KOPT-K1 (cell line): ENCODE measurements around the gene IPO5.
"Not testable (repeated sequence)": the region's sequence is repeated elsewhere in the genome, so short reads cannot be mapped to it uniquely, and the experiment has no call there.

ENCODE experiments used
- H3K27ac ChIP-seq: fragments of 200-600 bp; sonication (generic); 2 replicates; pipeline ENCODE4 v1.5.1; 2016; ENCODE audit warnings: antibody characterized with exemption, mild to moderate bottlenecking, low read depth, low read length; ENCODE audit not compliant: poor library complexity, severe bottlenecking
- H3K36me3 ChIP-seq: fragments of 200-600 bp; sonication (generic); 2 replicates; pipeline ENCODE4 v1.5.1; 2017; ENCODE audit warnings: antibody characterized with exemption, mild to moderate bottlenecking, low read length, moderate library complexity; ENCODE audit not compliant: insufficient read depth
- H3K9me3 ChIP-seq: fragments of 200-600 bp; sonication (generic); 2 replicates; pipeline ENCODE4 v1.5.1; 2017; ENCODE audit warnings: antibody characterized with exemption, low read length, mild to moderate bottlenecking; ENCODE audit not compliant: insufficient read depth, poor library complexity, severe bottlenecking

Gene IPO5

GRCh38 chr13:98018293-98018692 lies 64.8 kb downstream of the IPO5 start:
- peaks cover 98% of the 10 kb centered on the region for H3K36me3 ChIP-seq
- no peak overlapping the region for H3K27ac ChIP-seq
- H3K9me3 ChIP-seq = no peaks in the 10 kb centered on the region

GRCh38 chr13:98019186-98019585 lies 65.7 kb downstream of the IPO5 start:
- H3K27ac ChIP-seq = no peak overlapping the region
- peaks cover 98% of the 10 kb centered on the region for H3K36me3 ChIP-seq
- no peaks in the 10 kb centered on the region for H3K9me3 ChIP-seq

- H3K27ac ChIP-seq = no peak overlapping the region
Observed at GRCh38 chr13:98020271-98020670, 66.8 kb downstream of the IPO5 start.

GRCh38 chr13:98022210-98022609 lies 68.7 kb downstream of the IPO5 start:
- Histone ChIP-seq H3K9me3 (no peaks in the 10 kb centered on the region), H3K27ac (no peak overlapping the region), H3K36me3 (peaks cover 92% of the 10 kb centered on the region)

More at GRCh38 chr13:98020271-98020670, 66.8 kb downstream of the IPO5 start:
- no peaks in the 10 kb centered on the region for H3K9me3 ChIP-seq
- H3K36me3 ChIP-seq = peaks cover 97% of the 10 kb centered on the region

- Histone ChIP-seq H3K9me3 (no peaks in the 10 kb centered on the region), H3K27ac (no peak overlapping the region), H3K36me3 (peaks cover 62% of the 10 kb centered on the region)
Observed at GRCh38 chr13:98025480-98026025, 72.1 kb downstream of the IPO5 start.

- H3K36me3 ChIP-seq = peaks cover 54% of the 10 kb centered on the region
- H3K27ac ChIP-seq = no peak overlapping the region
- no peaks in the 10 kb centered on the region for H3K9me3 ChIP-seq
Observed at GRCh38 chr13:98026457-98026857, 73.0 kb downstream of the IPO5 start.

GRCh38 chr13:98032168-98032567 lies 78.7 kb downstream of the IPO5 start:
- Histone ChIP-seq H3K27ac (no peak overlapping the region), H3K36me3 (peaks cover 4% of the 10 kb centered on the region; the same call in 1 of the 2 replicates), H3K9me3 (no peaks in the 10 kb centered on the region)

- no peaks in the 10 kb centered on the region for H3K36me3 ChIP-seq
- no peaks in the 10 kb centered on the region for H3K9me3 ChIP-seq
- no peak overlapping the region for H3K27ac ChIP-seq
Observed at GRCh38 chr13:98033277-98034247, 80.1 kb downstream of the IPO5 start.

GRCh38 chr13:98035373-98035772 lies 81.9 kb downstream of the IPO5 start:
- no peaks in the 10 kb centered on the region for H3K36me3 ChIP-seq
- H3K27ac ChIP-seq = no peak overlapping the region
- no peaks in the 10 kb centered on the region for H3K9me3 ChIP-seq

GRCh38 chr13:98036564-98037302 lies 83.3 kb downstream of the IPO5 start:
- not testable (repeated sequence) for H3K9me3 ChIP-seq, H3K36me3 ChIP-seq, H3K27ac ChIP-seq

- Histone ChIP-seq H3K36me3 (no peaks in the 10 kb centered on the region), H3K9me3 (no peaks in the 10 kb centered on the region), H3K27ac (no peak overlapping the region)
Observed at GRCh38 chr13:98039261-98039660, 85.8 kb downstream of the IPO5 start.

GRCh38 chr13:98039964-98040363 lies 86.5 kb downstream of the IPO5 start:
- Histone ChIP-seq H3K27ac (no peak overlapping the region), H3K36me3 (no peaks in the 10 kb centered on the region), H3K9me3 (no peaks in the 10 kb centered on the region)

- H3K9me3 ChIP-seq = no peaks in the 10 kb centered on the region
Observed at GRCh38 chr13:98041081-98041820, 87.8 kb downstream of the IPO5 start.

GRCh38 chr13:98044301-98044700 lies 90.8 kb downstream of the IPO5 start:
- Histone ChIP-seq H3K27ac (no peak overlapping the region), H3K36me3 (no peaks in the 10 kb centered on the region)

More at GRCh38 chr13:98041081-98041820, 87.8 kb downstream of the IPO5 start:
- H3K27ac ChIP-seq = no peak overlapping the region
- no peaks in the 10 kb centered on the region for H3K36me3 ChIP-seq

More at GRCh38 chr13:98044301-98044700, 90.8 kb downstream of the IPO5 start:
- H3K9me3 ChIP-seq = no peaks in the 10 kb centered on the region
